Measurements from ENCODE around the gene TFR2. TPM values are rescaled to one million over a fixed set of nuclear protein-coding genes. Genes with fewer than 3 reads are reported as not detected.

TFR2 gene
- total and polyA plus RNA-seq, 2 donors (not counting 1 experiment from before 2014, with no cell fraction given), result 5.9 to 10.0 TPM

- WGBS (ENCODE audit: insufficient coverage), result 91% methylated on average over 9 of the region's 9 CpGs
- peaks cover 14 to 22% of the 10 kb centered on the region in 2 donors for H3K4me1 ChIP-seq (ENCODE audit: control insufficient read depth in 2 of 2, insufficient read depth in 2 of 2, low read length in 2 of 2)
- no peaks in the 10 kb centered on the region for H3K36me3 ChIP-seq (replicated peaks in 1 of 2; ENCODE audit: control extremely low read depth in 1 of 2, control insufficient read depth in 1 of 2, extremely low read depth in 1 of 2, insufficient read depth in 2 of 2, low read length in 1 of 2)
- ATAC-seq (ENCODE audit: low read depth) (no peak), DNase-seq (no peak)
- no peak overlapping the region for H3K27ac ChIP-seq (ENCODE audit: low read length in 2 of 2)
- H3K4me2 ChIP-seq (replicated peaks; ENCODE audit: low read depth, low read length, poor library complexity, severe bottlenecking), result no peak overlapping the region
- H3K27ac Mint-ChIP-seq, result no peak overlapping the region
- peaks cover 12% of the 10 kb centered on the region for H3K4me1 Mint-ChIP-seq
- no peaks in the 10 kb centered on the region for H3K27me3 Mint-ChIP-seq
- H3K9ac ChIP-seq (ENCODE audit: low read length), result no peak overlapping the region
- no peaks in the 10 kb centered on the region for H3K79me2 ChIP-seq (ENCODE audit: control insufficient read depth, insufficient read depth, low read length)
- H3K4me3 Mint-ChIP-seq, result no peak overlapping the region
- H4K20me1 ChIP-seq (ENCODE audit: control insufficient read depth, insufficient read depth, low read length, poor library complexity, severe bottlenecking), result no peaks in the 10 kb centered on the region
- no peaks in the 10 kb centered on the region for H3K9me3 ChIP-seq (ENCODE audit: control extremely low read depth in 1 of 3, control insufficient read depth in 2 of 3, insufficient read depth in 1 of 3, low read length in 2 of 3)
- ChIA-PET CTCF (no interaction called here), POLR2A (no interaction called here)
- intact Hi-C loops (cut with micrococcal nuclease), result no loop called here
- TF ChIP-seq, protein P1, sequence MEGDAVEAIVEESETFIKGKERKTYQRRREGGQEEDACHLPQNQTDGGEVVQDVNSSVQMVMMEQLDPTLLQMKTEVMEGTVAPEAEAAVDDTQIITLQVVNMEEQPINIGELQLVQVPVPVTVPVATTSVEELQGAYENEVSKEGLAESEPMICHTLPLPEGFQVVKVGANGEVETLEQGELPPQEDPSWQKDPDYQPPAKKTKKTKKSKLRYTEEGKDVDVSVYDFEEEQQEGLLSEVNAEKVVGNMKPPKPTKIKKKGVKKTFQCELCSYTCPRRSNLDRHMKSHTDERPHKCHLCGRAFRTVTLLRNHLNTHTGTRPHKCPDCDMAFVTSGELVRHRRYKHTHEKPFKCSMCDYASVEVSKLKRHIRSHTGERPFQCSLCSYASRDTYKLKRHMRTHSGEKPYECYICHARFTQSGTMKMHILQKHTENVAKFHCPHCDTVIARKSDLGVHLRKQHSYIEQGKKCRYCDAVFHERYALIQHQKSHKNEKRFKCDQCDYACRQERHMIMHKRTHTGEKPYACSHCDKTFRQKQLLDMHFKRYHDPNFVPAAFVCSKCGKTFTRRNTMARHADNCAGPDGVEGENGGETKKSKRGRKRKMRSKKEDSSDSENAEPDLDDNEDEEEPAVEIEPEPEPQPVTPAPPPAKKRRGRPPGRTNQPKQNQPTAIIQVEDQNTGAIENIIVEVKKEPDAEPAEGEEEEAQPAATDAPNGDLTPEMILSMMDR (IDR thresholded peaks at IDR 0.05), result no peak
- no peak for TF ChIP-seq EZH2 (IDR thresholded peaks at IDR 0.05; ENCODE audit: borderline replicate concordance, insufficient read depth, low read depth, low read length, poor library complexity, severe bottlenecking)
- no peak overlapping the region for H2AFZ ChIP-seq (ENCODE audit: insufficient read depth, low read depth, low read length, poor library complexity, severe bottlenecking)
- H3K4me3 ChIP-seq (ENCODE audit: control extremely low read depth in 1 of 5, extremely low read depth in 1 of 5, insufficient read depth in 1 of 5, low read depth in 2 of 5, low read length in 4 of 5), result no peak overlapping the region
- H3K9me3 Mint-ChIP-seq (ENCODE audit: insufficient read depth), result no peaks in the 10 kb centered on the region
- no peaks in the 10 kb centered on the region for H3K27me3 ChIP-seq (replicated peaks in 1 of 4; ENCODE audit: control extremely low read depth in 1 of 4, control insufficient read depth in 3 of 4, insufficient read depth in 4 of 4, low read length in 3 of 4)
These were observed 40.7 kb downstream of the TFR2 start for GRCh38 chr7:100600730-100601038.

DNA sequence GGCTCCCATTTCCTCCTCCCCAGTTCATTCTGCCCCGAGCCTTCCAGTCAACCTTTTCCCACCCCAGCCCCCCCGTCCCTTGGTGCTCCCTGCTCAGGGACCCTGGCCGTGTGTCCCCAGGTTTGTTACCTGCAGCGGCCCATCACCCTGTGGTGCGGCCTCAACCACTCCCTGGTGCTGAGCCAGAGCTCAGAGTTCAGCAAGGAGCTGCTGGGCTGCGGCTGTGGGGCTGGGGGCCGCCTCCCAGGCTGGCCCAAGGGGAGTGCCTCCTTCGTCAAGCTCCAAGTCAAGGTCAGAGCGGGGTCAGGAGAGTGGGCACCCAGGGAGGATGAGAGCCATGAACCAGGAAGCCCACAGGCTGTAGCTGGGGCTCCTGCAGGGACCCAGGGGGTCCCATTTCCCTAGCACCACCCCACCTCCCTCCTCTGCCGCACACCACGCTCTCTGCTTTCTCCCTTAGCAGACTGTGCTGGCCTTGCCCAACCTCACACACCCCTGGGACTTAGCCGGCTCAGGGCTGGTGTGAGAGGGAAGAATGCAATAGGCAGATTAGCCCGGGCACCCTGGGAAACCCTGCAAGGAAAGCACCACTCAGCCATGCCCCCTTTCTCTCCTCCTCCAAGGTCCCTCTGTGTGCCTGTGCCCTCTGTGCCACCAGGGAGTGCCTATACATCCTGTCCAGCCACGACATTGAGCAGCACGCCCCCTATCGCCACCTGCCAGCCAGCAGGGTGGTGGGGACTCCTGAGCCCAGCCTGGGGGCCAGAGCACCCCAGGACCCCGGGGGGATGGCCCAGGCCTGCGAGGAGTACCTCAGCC is 41.2 kb downstream of the TFR2 start:
- Histone ChIP-seq H3K27me3 (replicated peaks in 1 of 4; ENCODE audit: control extremely low read depth in 1 of 4, control insufficient read depth in 3 of 4, insufficient read depth in 4 of 4, low read length in 3 of 4) (no peaks in the 10 kb centered on the region), H2AFZ (ENCODE audit: insufficient read depth, low read depth, low read length, poor library complexity, severe bottlenecking) (no peak overlapping the region), H4K20me1 (ENCODE audit: control insufficient read depth, insufficient read depth, low read length, poor library complexity, severe bottlenecking) (no peaks in the 10 kb centered on the region), H3K4me1 (ENCODE audit: control insufficient read depth in 2 of 2, insufficient read depth in 2 of 2, low read length in 2 of 2) (peaks cover 8 to 17% of the 10 kb centered on the region in 2 donors), H3K27ac (ENCODE audit: low read length in 2 of 2) (no peak overlapping the region), H3K36me3 (replicated peaks in 1 of 2; ENCODE audit: control extremely low read depth in 1 of 2, control insufficient read depth in 1 of 2, extremely low read depth in 1 of 2, insufficient read depth in 2 of 2, low read length in 1 of 2) (no peaks in the 10 kb centered on the region), H3K4me3 (ENCODE audit: control extremely low read depth in 1 of 5, extremely low read depth in 1 of 5, insufficient read depth in 1 of 5, low read depth in 2 of 5, low read length in 4 of 5) (no peak overlapping the region), H3K9ac (ENCODE audit: low read length) (no peak overlapping the region), H3K4me2 (replicated peaks; ENCODE audit: low read depth, low read length, poor library complexity, severe bottlenecking) (no peak overlapping the region), H3K79me2 (ENCODE audit: control insufficient read depth, insufficient read depth, low read length) (no peaks in the 10 kb centered on the region), H3K9me3 (ENCODE audit: control extremely low read depth in 1 of 3, control insufficient read depth in 2 of 3, insufficient read depth in 1 of 3, low read length in 2 of 3) (no peaks in the 10 kb centered on the region)
- TF ChIP-seq, protein P1 (IDR thresholded peaks at IDR 0.05), result no peak
- no peak for TF ChIP-seq EZH2 (IDR thresholded peaks at IDR 0.05; ENCODE audit: borderline replicate concordance, insufficient read depth, low read depth, low read length, poor library complexity, severe bottlenecking)
- 87% methylated on average over 14 of the region's 18 CpGs for WGBS (ENCODE audit: insufficient coverage)
- Mint-ChIP-seq H3K27ac (no peak overlapping the region), H3K9me3 (ENCODE audit: insufficient read depth) (no peaks in the 10 kb centered on the region), H3K27me3 (no peaks in the 10 kb centered on the region), H3K4me3 (no peak overlapping the region), H3K4me1 (peaks cover 9% of the 10 kb centered on the region)
- no peak for ATAC-seq (ENCODE audit: low read depth)
- ChIA-PET CTCF (no interaction called here), POLR2A (interaction anchor here (0.6 to 0.7 kb wide), 2 partner anchors 18 to 64 kb away, joined by 4 to 7 read pairs; no protein-coding TSS in a partner anchor)
- no peak for DNase-seq
- intact Hi-C loops (cut with micrococcal nuclease), result no loop called here

Data from B cell (primary cell).